Measurements from ENCODE around the gene ZMIZ1. TPM values are rescaled to one million over a fixed set of nuclear protein-coding genes. Genes with fewer than 3 reads are reported as not detected.
A peak's percentile ranks its signal among the peaks of the same experiment; 100 is the strongest.

The ZMIZ1 gene
- total RNA-seq, 4 donors from 2014 or later: 18.7 to 188 (median 36.7) TPM

- peak overlapping the region; percentile 34 to 51 for H3K27ac ChIP-seq
- no peak for TF ChIP-seq POLR2A (IDR thresholded peaks at IDR 0.05)
- TF ChIP-seq CTCF (IDR thresholded peaks at IDR 0.05): no peak
- no peaks in the 10 kb centered on the region for H3K36me3 ChIP-seq
- intact Hi-C loops (cut with DNase I; ENCODE audit: low total_unique reads): no loop called here
- no peaks in the 10 kb centered on the region for H3K27me3 ChIP-seq
- peaks cover 26 to 34% of the 10 kb centered on the region in 2 donors for H3K4me1 ChIP-seq
- no peak for DNase-seq
- no peak overlapping the region for H3K4me3 ChIP-seq
- H3K9me3 ChIP-seq: no peaks in the 10 kb centered on the region
Observed at GRCh38 chr10:79128241-79128922, 59.6 kb downstream of the ZMIZ1 start.

GRCh38 chr10:79128923-79129305 is 60.1 kb downstream of the ZMIZ1 start:
- H3K27ac ChIP-seq: peak overlapping the region; percentile 51 to 65
- intact Hi-C loops (cut with DNase I; ENCODE audit: low total_unique reads): no loop called here
- TF ChIP-seq POLR2A (IDR thresholded peaks at IDR 0.05) (no peak), CTCF (IDR thresholded peaks at IDR 0.05) (no peak)

GRCh38 chr10:79129361-79129997 is 60.7 kb downstream of the ZMIZ1 start:
- DNase-seq: peak in 1 of 2 donors; percentile 55
- TF ChIP-seq POLR2A (IDR thresholded peaks at IDR 0.05) (no peak), CTCF (IDR thresholded peaks at IDR 0.05) (peak in 1 of 4 experiments; percentile 12)
- peak overlapping the region; percentile 51 to 65 for H3K27ac ChIP-seq
- H3K27me3 ChIP-seq: no peaks in the 10 kb centered on the region
- no peaks in the 10 kb centered on the region for H3K9me3 ChIP-seq
- intact Hi-C loops (cut with DNase I; ENCODE audit: low total_unique reads): no loop called here
- peaks cover 26 to 34% of the 10 kb centered on the region in 2 donors for H3K4me1 ChIP-seq
- H3K36me3 ChIP-seq: no peaks in the 10 kb centered on the region
- H3K4me3 ChIP-seq: no peak overlapping the region

More at GRCh38 chr10:79128923-79129305, 60.1 kb downstream of the ZMIZ1 start:
- H3K9me3 ChIP-seq: no peaks in the 10 kb centered on the region
- H3K4me1 ChIP-seq: peaks cover 26 to 34% of the 10 kb centered on the region in 2 donors
- H3K4me3 ChIP-seq: no peak overlapping the region
- no peaks in the 10 kb centered on the region for H3K27me3 ChIP-seq
- no peak for DNase-seq
- no peaks in the 10 kb centered on the region for H3K36me3 ChIP-seq

GRCh38 chr10:79130255-79130654 is 61.5 kb downstream of the ZMIZ1 start:
- Histone ChIP-seq H3K27me3 (no peaks in the 10 kb centered on the region), H3K4me1 (peaks cover 26 to 34% of the 10 kb centered on the region in 2 donors), H3K36me3 (no peaks in the 10 kb centered on the region), H3K9me3 (no peaks in the 10 kb centered on the region), H3K27ac (peak overlapping the region in 1 of 2 donors; percentile 51), H3K4me3 (no peak overlapping the region)
- TF ChIP-seq CTCF (IDR thresholded peaks at IDR 0.05) (no peak), POLR2A (IDR thresholded peaks at IDR 0.05) (no peak)
- DNase-seq: no peak
- intact Hi-C loops (cut with DNase I; ENCODE audit: low total_unique reads): no loop called here

GRCh38 chr10:79130846-79131245 is 62.1 kb downstream of the ZMIZ1 start:
- intact Hi-C loops (cut with DNase I; ENCODE audit: low total_unique reads): no loop called here
- Histone ChIP-seq H3K9me3 (no peaks in the 10 kb centered on the region), H3K27ac (no peak overlapping the region), H3K27me3 (no peaks in the 10 kb centered on the region), H3K4me3 (no peak overlapping the region), H3K36me3 (no peaks in the 10 kb centered on the region), H3K4me1 (peaks cover 26 to 34% of the 10 kb centered on the region in 2 donors)
- DNase-seq: no peak
- no peak for TF ChIP-seq POLR2A (IDR thresholded peaks at IDR 0.05)
- TF ChIP-seq CTCF (IDR thresholded peaks at IDR 0.05): no peak
